ENCODE measurements around the gene MCRIP1. TPM values are rescaled to one million over a fixed set of nuclear protein-coding genes. Genes with fewer than 3 reads are reported as not detected.

The MCRIP1 gene
- 60.9 TPM for polyA plus RNA-seq
- long read RNA-seq, donor 1, transcript MCRIP1-201 (5 exons, 1,209 nt) = major isoform, 5 of 11 reads
- long read RNA-seq, donor 1, partial matches to known transcripts = 0 of 11 reads
- long read RNA-seq, donor 1, other reads (novel, unspliced or antisense) = 0 of 11 reads
- long read RNA-seq, donor 2, transcript MCRIP1-203 (6 exons, 925 nt) = minor isoform, 9 of 50 reads
- long read RNA-seq, donor 2, transcript MCRIP1-207 (4 exons, 2,775 nt) = minor isoform, 5 of 50 reads
- long read RNA-seq, donor 2, transcript MCRIP1-201 (5 exons, 1,209 nt) = major isoform, 23 of 50 reads
- long read RNA-seq, donor 2, transcript MCRIP1-212 (5 exons, 2,979 nt) = minor isoform, 6 of 50 reads
- long read RNA-seq, donor 2, partial matches to known transcripts = 5 of 50 reads
- long read RNA-seq, donor 2, other reads (novel, unspliced or antisense) = 0 of 50 reads
- long read RNA-seq, donor 3 = 0 reads
- long read RNA-seq, donor 4, partial matches to known transcripts = 0 of 4 reads
- long read RNA-seq, donor 4, other reads (novel, unspliced or antisense) = 0 of 4 reads
- long read RNA-seq, donor 5, transcript MCRIP1-203 (6 exons, 925 nt) = minor isoform, 7 of 31 reads
- long read RNA-seq, donor 5, transcript MCRIP1-201 (5 exons, 1,209 nt) = major isoform, 16 of 31 reads
- long read RNA-seq, donor 5, partial matches to known transcripts = 0 of 31 reads
- long read RNA-seq, donor 5, other reads (novel, unspliced or antisense) = 0 of 31 reads
- long read RNA-seq, donor 6, transcript MCRIP1-203 (6 exons, 925 nt) = minor isoform, 7 of 38 reads
- long read RNA-seq, donor 6, transcript MCRIP1-201 (5 exons, 1,209 nt) = major isoform, 23 of 38 reads
- long read RNA-seq, donor 6, partial matches to known transcripts = 0 of 38 reads
- long read RNA-seq, donor 6, other reads (novel, unspliced or antisense) = 0 of 38 reads
- long read RNA-seq, donor 7, transcript MCRIP1-201 (5 exons, 1,209 nt) = major isoform, 13 of 28 reads
- long read RNA-seq, donor 7, partial matches to known transcripts = 5 of 28 reads
- long read RNA-seq, donor 7, other reads (novel, unspliced or antisense) = 0 of 28 reads
- long read RNA-seq, donor 8, transcript MCRIP1-203 (6 exons, 925 nt) = minor isoform, 8 of 38 reads
- long read RNA-seq, donor 8, transcript MCRIP1-201 (5 exons, 1,209 nt) = major isoform, 24 of 38 reads
- long read RNA-seq, donor 8, partial matches to known transcripts = 0 of 38 reads
- long read RNA-seq, donor 8, other reads (novel, unspliced or antisense) = 0 of 38 reads
- long read RNA-seq, donor 9, transcript MCRIP1-203 (6 exons, 925 nt) = minor isoform, 5 of 41 reads
- long read RNA-seq, donor 9, transcript MCRIP1-201 (5 exons, 1,209 nt) = major isoform, 27 of 41 reads
- long read RNA-seq, donor 9, partial matches to known transcripts = 0 of 41 reads
- long read RNA-seq, donor 9, other reads (novel, unspliced or antisense) = 0 of 41 reads
- long read RNA-seq, donor 10, transcript MCRIP1-201 (5 exons, 1,209 nt) = major isoform, 13 of 27 reads
- long read RNA-seq, donor 10, transcript MCRIP1-207 (4 exons, 2,775 nt) = minor isoform, 5 of 27 reads
- long read RNA-seq, donor 10, partial matches to known transcripts = 0 of 27 reads
- long read RNA-seq, donor 10, other reads (novel, unspliced or antisense) = 0 of 27 reads
- long read RNA-seq, donor 11, transcript MCRIP1-201 (5 exons, 1,209 nt) = major isoform, 15 of 21 reads
- long read RNA-seq, donor 11, partial matches to known transcripts = 0 of 21 reads
- long read RNA-seq, donor 11, other reads (novel, unspliced or antisense) = 0 of 21 reads

DNA sequence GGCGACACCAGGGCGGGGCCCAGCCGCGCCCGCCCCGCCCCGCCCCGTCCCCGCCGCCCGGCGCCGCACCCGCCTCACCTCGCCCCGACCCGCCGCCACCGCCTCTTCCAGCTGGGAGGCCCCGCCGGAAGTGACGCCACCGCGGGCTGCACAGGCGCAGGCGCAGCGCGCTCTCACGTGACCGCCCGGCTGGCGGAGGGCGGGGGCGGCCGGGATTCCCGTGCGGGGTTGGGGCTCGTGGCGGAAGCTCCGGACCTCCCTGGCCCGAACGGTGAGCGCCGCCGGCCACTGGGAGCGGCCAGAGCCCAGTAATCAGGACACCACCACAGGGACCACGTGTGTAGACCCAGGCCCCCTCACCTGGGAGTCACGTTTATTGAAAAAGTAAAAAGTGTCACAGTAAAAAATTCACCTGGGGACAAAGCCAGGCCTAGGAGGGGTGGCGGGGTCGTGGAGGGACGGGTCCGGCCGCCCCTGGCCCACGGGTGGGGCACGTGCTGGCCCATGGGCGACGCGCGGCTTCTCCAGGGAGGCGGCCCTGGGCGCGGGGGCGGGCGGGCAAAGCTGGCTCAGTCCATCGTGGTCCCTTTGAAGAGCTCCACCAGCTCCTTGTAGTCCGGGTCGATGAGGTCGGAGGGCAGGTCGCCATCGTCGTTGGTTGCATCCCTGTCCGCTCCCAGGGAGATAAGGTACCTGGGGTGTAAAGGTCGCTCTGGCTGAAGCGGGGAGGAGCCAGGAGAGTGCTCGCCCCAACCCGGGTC is at the start of gene MCRIP1:
Gene MCRIP1, minus strand, starts transcription at position 132 of the 761 bp plus-strand sequence. CDS start 8,785 bp downstream, outside the sequence.
- no peaks in the 10 kb centered on the region for H3K27me3 ChIP-seq (ENCODE audit: control insufficient read depth, insufficient read depth, low read length)
- peak; percentile 95 to 96 for DNase-seq
- peak within 1 kb of the TSS; percentile 87 for H3K4me3 ChIP-seq (ENCODE audit: low read length)
- peak within 1 kb of the TSS; percentile 98 for H3K27ac ChIP-seq (ENCODE audit: low read length)
- WGBS (ENCODE audit: insufficient coverage, low lambda C conversion rate) = no CpG with 5 or more reads among the region's 76 CpGs
- H3K4me1 ChIP-seq (ENCODE audit: control insufficient read depth, insufficient read depth, low read length) = peaks cover 18% of the 10 kb centered on the region
- H3K36me3 ChIP-seq (ENCODE audit: control insufficient read depth, insufficient read depth, low read length) = no peaks in the 10 kb centered on the region
- peaks cover 2% of the 10 kb centered on the region for H3K9me3 ChIP-seq (ENCODE audit: control insufficient read depth, low read depth, low read length)

DNA sequence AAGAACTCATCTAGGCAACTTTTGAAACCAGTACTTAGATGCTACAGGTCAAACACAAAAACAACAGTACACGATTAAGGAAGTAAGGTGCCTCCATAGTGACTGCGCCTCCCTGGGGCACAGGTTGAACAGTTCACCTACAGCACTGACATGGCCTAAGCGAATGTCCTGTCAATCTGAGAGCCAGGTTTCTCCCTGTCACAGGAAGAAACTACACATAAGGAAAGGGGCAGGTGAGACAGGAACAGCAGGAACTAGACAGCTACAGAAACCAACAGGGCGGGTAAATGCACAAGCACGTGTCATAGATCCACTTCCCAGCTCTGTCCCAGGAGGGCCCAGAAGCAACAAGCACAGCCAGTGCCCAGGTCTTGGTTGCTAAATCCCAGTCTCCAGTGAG is 46.0 kb upstream of the MCRIP1 start:
- H3K4me3 ChIP-seq (ENCODE audit: low read length) = no peak overlapping the region
- H3K4me1 ChIP-seq (ENCODE audit: control insufficient read depth, insufficient read depth, low read length) = no peaks in the 10 kb centered on the region
- H3K27ac ChIP-seq (ENCODE audit: low read length) = no peak overlapping the region
- no peaks in the 10 kb centered on the region for H3K27me3 ChIP-seq (ENCODE audit: control insufficient read depth, insufficient read depth, low read length)
- H3K36me3 ChIP-seq (ENCODE audit: control insufficient read depth, insufficient read depth, low read length) = peaks cover 24% of the 10 kb centered on the region
- WGBS (ENCODE audit: insufficient coverage, low lambda C conversion rate) = no CpG with 5 or more reads among the region's 5 CpGs
- no peaks in the 10 kb centered on the region for H3K9me3 ChIP-seq (ENCODE audit: control insufficient read depth, low read depth, low read length)
- DNase-seq = no peak

GRCh38 chr17:81878294-81878693 is 45.2 kb upstream of the MCRIP1 start:
- no peaks in the 10 kb centered on the region for H3K27me3 ChIP-seq (ENCODE audit: control insufficient read depth, insufficient read depth, low read length)
- no peak for DNase-seq
- peaks cover 24% of the 10 kb centered on the region for H3K36me3 ChIP-seq (ENCODE audit: control insufficient read depth, insufficient read depth, low read length)
- no peaks in the 10 kb centered on the region for H3K4me1 ChIP-seq (ENCODE audit: control insufficient read depth, insufficient read depth, low read length)
- WGBS (ENCODE audit: insufficient coverage, low lambda C conversion rate) = 100% methylated on average over 1 of the region's 3 CpGs
- H3K9me3 ChIP-seq (ENCODE audit: control insufficient read depth, low read depth, low read length) = no peaks in the 10 kb centered on the region
- H3K27ac ChIP-seq (ENCODE audit: low read length) = no peak overlapping the region
- H3K4me3 ChIP-seq (ENCODE audit: low read length) = no peak overlapping the region

DNA sequence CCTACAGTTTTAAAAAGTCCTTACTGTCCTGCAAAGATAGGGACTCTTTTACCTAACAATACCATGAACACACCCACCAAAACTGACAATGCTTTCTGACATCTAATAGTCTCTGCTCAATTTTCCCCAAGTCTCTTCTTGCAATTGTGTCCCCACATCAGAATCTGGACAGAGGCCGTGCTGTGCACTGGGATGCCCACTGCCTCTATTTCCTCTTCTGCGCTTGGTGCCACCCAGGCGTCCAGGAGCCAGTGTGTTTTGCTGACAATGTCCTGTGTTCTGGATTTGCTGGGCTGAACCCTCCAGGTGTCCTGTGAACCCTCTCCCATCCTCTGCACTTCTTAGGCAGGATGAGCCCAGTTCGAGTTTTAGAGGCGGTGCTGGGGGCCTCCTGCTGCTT is 44.5 kb upstream of the MCRIP1 start:
- no peak for DNase-seq

GRCh38 chr17:81871387-81872230 is 38.5 kb upstream of the MCRIP1 start:
- Histone ChIP-seq H3K27ac (ENCODE audit: low read length) (peak overlapping the region; percentile 97), H3K4me3 (ENCODE audit: low read length) (peak overlapping the region; percentile 99), H3K27me3 (ENCODE audit: control insufficient read depth, insufficient read depth, low read length) (no peaks in the 10 kb centered on the region), H3K36me3 (ENCODE audit: control insufficient read depth, insufficient read depth, low read length) (peaks cover 31% of the 10 kb centered on the region), H3K4me1 (ENCODE audit: control insufficient read depth, insufficient read depth, low read length) (peaks cover 41% of the 10 kb centered on the region), H3K9me3 (ENCODE audit: control insufficient read depth, low read depth, low read length) (peaks cover 13% of the 10 kb centered on the region)
- WGBS (ENCODE audit: insufficient coverage, low lambda C conversion rate) = no CpG with 5 or more reads among the region's 86 CpGs
- peak; percentile 90 for DNase-seq

More for the DNA sequence above, 44.5 kb upstream of the MCRIP1 start:
- no peaks in the 10 kb centered on the region for H3K4me1 ChIP-seq (ENCODE audit: control insufficient read depth, insufficient read depth, low read length)
- H3K36me3 ChIP-seq (ENCODE audit: control insufficient read depth, insufficient read depth, low read length) = peaks cover 24% of the 10 kb centered on the region
- no peaks in the 10 kb centered on the region for H3K27me3 ChIP-seq (ENCODE audit: control insufficient read depth, insufficient read depth, low read length)
- H3K4me3 ChIP-seq (ENCODE audit: low read length) = no peak overlapping the region
- no peaks in the 10 kb centered on the region for H3K9me3 ChIP-seq (ENCODE audit: control insufficient read depth, low read depth, low read length)
- no CpG with 5 or more reads among the region's 5 CpGs for WGBS (ENCODE audit: insufficient coverage, low lambda C conversion rate)
- H3K27ac ChIP-seq (ENCODE audit: low read length) = no peak overlapping the region

- WGBS (ENCODE audit: insufficient coverage, low lambda C conversion rate) = no CpG with 5 or more reads among the region's 64 CpGs
These were observed 37.9 kb upstream of the MCRIP1 start, which contains the start of gene ARHGDIA for GRCh38 chr17:81870981-81871386. TSS of gene ARHGDIA (minus strand) at chr17:81871337. CDS start at chr17:81869930, 1,407 bp downstream.

GRCh38 chr17:81870131-81870980 is 37.3 kb upstream of the MCRIP1 start:
- WGBS (ENCODE audit: insufficient coverage, low lambda C conversion rate) = no CpG with 5 or more reads among the region's 65 CpGs
- H3K36me3 ChIP-seq (ENCODE audit: control insufficient read depth, insufficient read depth, low read length) = peaks cover 38% of the 10 kb centered on the region
- peak in 1 of 2 donors; percentile 72 for DNase-seq

More at GRCh38 chr17:81870981-81871386, 37.9 kb upstream of the MCRIP1 start, which contains the start of gene ARHGDIA:
- H3K4me3 ChIP-seq (ENCODE audit: low read length) = peak within 1 kb of the TSS; percentile 99
- peaks cover 33% of the 10 kb centered on the region for H3K36me3 ChIP-seq (ENCODE audit: control insufficient read depth, insufficient read depth, low read length)
- H3K27me3 ChIP-seq (ENCODE audit: control insufficient read depth, insufficient read depth, low read length) = no peaks in the 10 kb centered on the region
- no peak for DNase-seq
- peaks cover 13% of the 10 kb centered on the region for H3K9me3 ChIP-seq (ENCODE audit: control insufficient read depth, low read depth, low read length)
- H3K27ac ChIP-seq (ENCODE audit: low read length) = peak within 1 kb of the TSS; percentile 97
- peaks cover 47% of the 10 kb centered on the region for H3K4me1 ChIP-seq (ENCODE audit: control insufficient read depth, insufficient read depth, low read length)

More at GRCh38 chr17:81870131-81870980, 37.3 kb upstream of the MCRIP1 start:
- H3K4me3 ChIP-seq (ENCODE audit: low read length) = peak overlapping the region; percentile 85
- H3K27ac ChIP-seq (ENCODE audit: low read length) = peak overlapping the region; percentile 89
- H3K4me1 ChIP-seq (ENCODE audit: control insufficient read depth, insufficient read depth, low read length) = peaks cover 53% of the 10 kb centered on the region
- H3K27me3 ChIP-seq (ENCODE audit: control insufficient read depth, insufficient read depth, low read length) = no peaks in the 10 kb centered on the region
- H3K9me3 ChIP-seq (ENCODE audit: control insufficient read depth, low read depth, low read length) = peaks cover 13% of the 10 kb centered on the region

Data from large intestine (tissue), 12 donors.